SIG-M5 treated with dmso at 0.1 percent for 504 hours (cell line): ENCODE results near the gene PDE4D.
A peak's percentile ranks its signal among the peaks of the same experiment; 100 is the strongest.
"Not testable (repeated sequence)": the region's sequence is repeated elsewhere in the genome, so short reads cannot be mapped to it uniquely, and the experiment has no call there.

Experiments used
- DNase-seq: peaks from one replicate; lab custom pipeline; 2025; ENCODE audit not compliant: unreplicated experiment; lab: John Stamatoyannopoulos, UW

PDE4D gene

GRCh38 chr5:59001154-59001553, 892.4 kb downstream of the PDE4D start:
- no peak for DNase-seq

GRCh38 chr5:59000211-59000610, 893.3 kb downstream of the PDE4D start:
- DNase-seq: no peak

GRCh38 chr5:58999804-59000203, 893.7 kb downstream of the PDE4D start:
- no peak for DNase-seq

- DNase-seq: no peak
Measured at GRCh38 chr5:58998544-58998943, 895.0 kb downstream of the PDE4D start.

GRCh38 chr5:58995779-58996178, 897.7 kb downstream of the PDE4D start:
- DNase-seq: not testable (repeated sequence)

GRCh38 chr5:58993461-58993860, 900.1 kb downstream of the PDE4D start:
- no peak for DNase-seq

GRCh38 chr5:58988938-58989337, 904.6 kb downstream of the PDE4D start:
- DNase-seq: peak; percentile 36

GRCh38 chr5:58987193-58987592, 906.3 kb downstream of the PDE4D start:
- DNase-seq: no peak

- no peak for DNase-seq
Measured at GRCh38 chr5:58986281-58986680, 907.2 kb downstream of the PDE4D start.

- DNase-seq: no peak
Measured at GRCh38 chr5:58985759-58986158, 907.8 kb downstream of the PDE4D start.

- DNase-seq: no peak
Measured at GRCh38 chr5:58985311-58985710, 908.2 kb downstream of the PDE4D start.

- no peak for DNase-seq
Measured at GRCh38 chr5:58983526-58984452, 909.7 kb downstream of the PDE4D start.

- no peak for DNase-seq
Measured at GRCh38 chr5:58980890-58981289, 912.6 kb downstream of the PDE4D start.

- DNase-seq: no peak
Measured at GRCh38 chr5:58979090-58979489, 914.4 kb downstream of the PDE4D start.

GRCh38 chr5:58974601-58975000, 918.9 kb downstream of the PDE4D start:
- DNase-seq: no peak

GRCh38 chr5:58974083-58974482, 919.4 kb downstream of the PDE4D start:
- DNase-seq: no peak

GRCh38 chr5:58972301-58972700, 921.2 kb downstream of the PDE4D start:
- DNase-seq: no peak

- no peak for DNase-seq
Measured at GRCh38 chr5:58970766-58971165, 922.8 kb downstream of the PDE4D start.

- no peak for DNase-seq
Measured at GRCh38 chr5:58969795-58970194, 923.7 kb downstream of the PDE4D start.

- DNase-seq: no peak
Measured at GRCh38 chr5:58969253-58969652, 924.3 kb downstream of the PDE4D start.

GRCh38 chr5:58968350-58968749, 925.2 kb downstream of the PDE4D start:
- DNase-seq: no peak

GRCh38 chr5:58967597-58968281, 925.8 kb downstream of the PDE4D start:
- DNase-seq: no peak
